ENCODE data around the gene YRDC. TPM values are rescaled to one million over a fixed set of nuclear protein-coding genes. Genes with fewer than 3 reads are reported as not detected.

YRDC gene
- total RNA-seq, 1 experiment from 2014 or later, result 24.6 TPM

DNA sequence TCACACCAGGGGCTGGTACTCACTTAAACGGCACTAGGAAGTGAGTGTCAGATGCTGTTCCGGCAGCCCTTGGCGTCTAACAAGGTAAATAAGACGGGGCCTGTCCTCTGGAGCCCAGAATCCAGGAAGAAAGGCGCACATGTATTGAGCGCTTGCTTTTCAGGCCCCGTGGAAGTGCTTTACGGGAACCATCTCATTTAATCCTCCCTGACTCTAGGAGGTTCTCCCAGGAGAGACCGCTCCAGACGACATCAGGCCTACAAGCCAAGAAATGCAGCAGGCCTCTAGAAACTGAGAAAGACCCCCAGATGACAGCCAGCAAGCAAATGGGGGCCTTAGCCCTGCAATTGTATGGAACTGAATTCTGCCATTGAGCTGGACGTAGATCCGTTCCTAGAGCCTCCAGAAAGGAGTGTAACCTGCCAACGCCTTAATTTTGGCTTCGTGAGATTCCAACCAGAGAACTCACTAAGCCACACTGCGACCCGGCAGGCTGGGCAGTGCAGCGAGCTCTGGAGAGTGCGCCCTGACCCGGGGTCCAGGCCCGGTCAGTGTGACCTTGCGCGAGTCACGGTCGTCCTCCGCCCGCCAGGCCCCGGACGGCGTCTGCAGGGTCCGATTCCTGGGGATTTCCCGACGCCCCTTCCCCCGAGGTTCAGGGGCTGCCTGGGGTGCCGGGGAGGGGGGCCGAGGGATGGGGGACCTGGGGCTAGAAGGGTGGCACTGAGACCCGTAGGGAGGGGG lies 14.9 kb downstream of the YRDC start:
- peak; percentile 21 for DNase-seq (ENCODE audit: low spot score)
- ChIA-PET CTCF (interaction anchor here (0.5 to 1.4 kb wide), 3 partner anchors 27 to 190 kb away, joined by 3 to 4 read pairs (median 3); partner anchors contain the start of gene MTF1), POLR2A (no interaction called here)
- H3K27me3 Mint-ChIP-seq (ENCODE audit: low read depth), result peaks cover 63% of the 10 kb centered on the region
- no peak overlapping the region for H3K27ac Mint-ChIP-seq
- H3K4me1 Mint-ChIP-seq, result peaks cover 12% of the 10 kb centered on the region
- peaks cover 1% of the 10 kb centered on the region; the same call in 1 of the 2 replicates for H3K36me3 Mint-ChIP-seq
- ATAC-seq, result no peak
- TF ChIP-seq, protein P1, sequence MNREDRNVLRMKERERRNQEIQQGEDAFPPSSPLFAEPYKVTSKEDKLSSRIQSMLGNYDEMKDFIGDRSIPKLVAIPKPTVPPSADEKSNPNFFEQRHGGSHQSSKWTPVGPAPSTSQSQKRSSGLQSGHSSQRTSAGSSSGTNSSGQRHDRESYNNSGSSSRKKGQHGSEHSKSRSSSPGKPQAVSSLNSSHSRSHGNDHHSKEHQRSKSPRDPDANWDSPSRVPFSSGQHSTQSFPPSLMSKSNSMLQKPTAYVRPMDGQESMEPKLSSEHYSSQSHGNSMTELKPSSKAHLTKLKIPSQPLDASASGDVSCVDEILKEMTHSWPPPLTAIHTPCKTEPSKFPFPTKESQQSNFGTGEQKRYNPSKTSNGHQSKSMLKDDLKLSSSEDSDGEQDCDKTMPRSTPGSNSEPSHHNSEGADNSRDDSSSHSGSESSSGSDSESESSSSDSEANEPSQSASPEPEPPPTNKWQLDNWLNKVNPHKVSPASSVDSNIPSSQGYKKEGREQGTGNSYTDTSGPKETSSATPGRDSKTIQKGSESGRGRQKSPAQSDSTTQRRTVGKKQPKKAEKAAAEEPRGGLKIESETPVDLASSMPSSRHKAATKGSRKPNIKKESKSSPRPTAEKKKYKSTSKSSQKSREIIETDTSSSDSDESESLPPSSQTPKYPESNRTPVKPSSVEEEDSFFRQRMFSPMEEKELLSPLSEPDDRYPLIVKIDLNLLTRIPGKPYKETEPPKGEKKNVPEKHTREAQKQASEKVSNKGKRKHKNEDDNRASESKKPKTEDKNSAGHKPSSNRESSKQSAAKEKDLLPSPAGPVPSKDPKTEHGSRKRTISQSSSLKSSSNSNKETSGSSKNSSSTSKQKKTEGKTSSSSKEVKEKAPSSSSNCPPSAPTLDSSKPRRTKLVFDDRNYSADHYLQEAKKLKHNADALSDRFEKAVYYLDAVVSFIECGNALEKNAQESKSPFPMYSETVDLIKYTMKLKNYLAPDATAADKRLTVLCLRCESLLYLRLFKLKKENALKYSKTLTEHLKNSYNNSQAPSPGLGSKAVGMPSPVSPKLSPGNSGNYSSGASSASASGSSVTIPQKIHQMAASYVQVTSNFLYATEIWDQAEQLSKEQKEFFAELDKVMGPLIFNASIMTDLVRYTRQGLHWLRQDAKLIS (CRISPR knock-in tag; IDR thresholded peaks at IDR 0.05; ENCODE audit: borderline replicate concordance), result no peak
- 0 out of 2 replicates have a peak, but pooled peaks have one; percentile 37 for TF ChIP-seq ZNF121 (CRISPR knock-in tag; IDR thresholded peaks at IDR 0.05)
- H3K4me3 Mint-ChIP-seq, result peak overlapping the region; percentile 61
- no peaks in the 10 kb centered on the region for H3K9me3 Mint-ChIP-seq

- POLR2A ChIA-PET, result no interaction called here
- CTCF ChIA-PET, result interaction anchor here (0.6 kb wide), 1 partner anchor 775 kb away, joined by 3 read pairs; no protein-coding TSS in a partner anchor
- 0 out of 2 replicates have a peak, but pooled peaks cover 3% of the 10 kb centered on the region for H3K9me3 Mint-ChIP-seq
- no peak overlapping the region for H3K27ac Mint-ChIP-seq
- no peaks in the 10 kb centered on the region for H3K4me1 Mint-ChIP-seq
- H3K27me3 Mint-ChIP-seq (ENCODE audit: low read depth), result peaks cover 32% of the 10 kb centered on the region
- no peak overlapping the region for H3K4me3 Mint-ChIP-seq
- no peak for ATAC-seq
- TF ChIP-seq ERG (CRISPR knock-in tag; IDR thresholded peaks at IDR 0.05) (no peak), TEAD1 (CRISPR knock-in tag; IDR thresholded peaks at IDR 0.05) (no peak), TCF7 (CRISPR knock-in tag; IDR thresholded peaks at IDR 0.05; ENCODE audit: low read depth) (no peak)
- no peak for DNase-seq (ENCODE audit: low spot score)
- H3K36me3 Mint-ChIP-seq, result no peaks in the 10 kb centered on the region
Observed at GRCh38 chr1:37782491-37782890, 25.5 kb downstream of the YRDC start.

DNA sequence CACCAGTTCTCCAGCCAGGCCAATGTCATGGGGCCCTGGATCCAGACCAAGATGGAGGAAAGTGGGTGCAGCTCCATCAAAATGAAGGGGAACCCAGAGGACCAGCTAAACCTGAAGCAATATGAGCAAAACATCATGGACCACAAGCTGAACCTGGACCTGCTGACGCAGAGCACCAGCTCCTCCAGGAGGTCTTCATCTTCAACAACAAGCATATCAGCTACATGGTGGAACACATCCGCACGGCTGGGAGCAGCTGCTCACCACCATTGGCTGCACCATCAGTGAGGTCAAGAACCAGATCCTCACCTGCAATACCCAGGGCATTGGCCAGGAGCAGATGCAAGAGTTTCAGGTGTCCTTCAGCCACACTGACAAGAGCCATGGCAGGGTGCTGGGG lies 29.4 kb downstream of the YRDC start:
- H3K27me3 Mint-ChIP-seq (ENCODE audit: low read depth), result peaks cover 40% of the 10 kb centered on the region
- DNase-seq (ENCODE audit: low spot score), result no peak
- TF ChIP-seq, protein P2, sequence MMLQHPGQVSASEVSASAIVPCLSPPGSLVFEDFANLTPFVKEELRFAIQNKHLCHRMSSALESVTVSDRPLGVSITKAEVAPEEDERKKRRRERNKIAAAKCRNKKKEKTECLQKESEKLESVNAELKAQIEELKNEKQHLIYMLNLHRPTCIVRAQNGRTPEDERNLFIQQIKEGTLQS (CRISPR knock-in tag; conservative IDR thresholded peaks at IDR 0.05), result no peak
- TF ChIP-seq GABPB1 (CRISPR knock-in tag; IDR thresholded peaks at IDR 0.05) (no peak), ZNF512 (CRISPR knock-in tag; IDR thresholded peaks at IDR 0.05; ENCODE audit: borderline replicate concordance) (no peak), TP53 (CRISPR knock-in tag; IDR thresholded peaks at IDR 0.05) (no peak), CREM (CRISPR knock-in tag; IDR thresholded peaks at IDR 0.05) (no peak), ZNF317 (CRISPR knock-in tag; IDR thresholded peaks at IDR 0.05; ENCODE audit: borderline replicate concordance, low read depth) (no peak), MXD4 (CRISPR knock-in tag; IDR thresholded peaks at IDR 0.05; ENCODE audit: borderline replicate concordance) (no peak), ZMAT4 (CRISPR knock-in tag; IDR thresholded peaks at IDR 0.05) (no peak), RORB (CRISPR knock-in tag; IDR thresholded peaks at IDR 0.05) (no peak), OVOL2 (CRISPR knock-in tag; IDR thresholded peaks at IDR 0.05; ENCODE audit: borderline replicate concordance) (no peak), NFE2L1 (CRISPR knock-in tag; IDR thresholded peaks at IDR 0.05) (no peak)
- TF ChIP-seq, protein P3, sequence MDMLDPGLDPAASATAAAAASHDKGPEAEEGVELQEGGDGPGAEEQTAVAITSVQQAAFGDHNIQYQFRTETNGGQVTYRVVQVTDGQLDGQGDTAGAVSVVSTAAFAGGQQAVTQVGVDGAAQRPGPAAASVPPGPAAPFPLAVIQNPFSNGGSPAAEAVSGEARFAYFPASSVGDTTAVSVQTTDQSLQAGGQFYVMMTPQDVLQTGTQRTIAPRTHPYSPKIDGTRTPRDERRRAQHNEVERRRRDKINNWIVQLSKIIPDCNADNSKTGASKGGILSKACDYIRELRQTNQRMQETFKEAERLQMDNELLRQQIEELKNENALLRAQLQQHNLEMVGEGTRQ (CRISPR knock-in tag; IDR thresholded peaks at IDR 0.05), result no peak
- no peaks in the 10 kb centered on the region for H3K4me1 Mint-ChIP-seq
- CTCF ChIA-PET, result interaction anchor here (1.1 to 1.2 kb wide), 2 partner anchors 13 to 87 kb away, joined by 3 to 4 read pairs; no protein-coding TSS in a partner anchor
- H3K27ac Mint-ChIP-seq, result no peak overlapping the region
- POLR2A ChIA-PET, result no interaction called here
- no peak overlapping the region for H3K4me3 Mint-ChIP-seq
- ATAC-seq, result no peak
- H3K9me3 Mint-ChIP-seq, result peaks cover 9% of the 10 kb centered on the region
- no peaks in the 10 kb centered on the region for H3K36me3 Mint-ChIP-seq
